Thyroid gland (tissue), 4 donors: ENCODE results near the gene CCND1. TPM values are rescaled to one million over a fixed set of nuclear protein-coding genes. Genes with fewer than 3 reads are reported as not detected.

Experiments
- DNase-seq, 2 donors: peaks; one replicate each; pipeline ENCODE4 v3.0.0-alpha.2; 2019
- H3K27ac ChIP-seq, 3 donors: fragments of 200-600 bp; sonication (generic); 1 replicate in 2 of 3; 2 replicates in 1 of 3; pipeline ENCODE4 v1.5.1; 2016 to 2019; ENCODE audit warnings: mild to moderate bottlenecking in 1 of 3, moderate library complexity in 1 of 3
- H3K27me3 ChIP-seq: fragments of 200-600 bp; sonication (generic); one replicate; pipeline ENCODE4 v1.5.1; 2019
- H3K36me3 ChIP-seq, 2 donors: fragments of 200-600 bp; sonication (generic); one replicate each; pipeline ENCODE4 v1.5.1; 2016 to 2019
- H3K4me1 ChIP-seq, 2 donors: fragments of 200-600 bp; sonication (generic); one replicate each; pipeline ENCODE4 v1.5.1; 2017 to 2019
- H3K4me3 ChIP-seq, 3 donors: fragments of 200-600 bp; sonication (generic); replicated peaks in 1 of 3; 1 replicate in 2 of 3; 2 replicates in 1 of 3; pipeline ENCODE4 v1.5.1; 2016; ENCODE audit warnings: mild to moderate bottlenecking in 1 of 3
- H3K9me3 ChIP-seq: fragments of 200-600 bp; sonication (generic); one replicate; pipeline ENCODE4 v1.5.1; 2017
- POLR2A ChIP-seq, 2 donors: fragments of 450-650 bp; IDR thresholded peaks; one replicate each; pipeline ENCODE4 v1.6.1; 2017; ENCODE audit warnings: antibody characterized with exemption in 2 of 2, mild to moderate bottlenecking in 2 of 2, moderate library complexity in 1 of 2
- WGBS, 2 donors: methylation state at CpG; one replicate each; pipeline ENCODE4 v1.1.5; 2017; 5-methylcytosine and 5-hydroxymethylcytosine counted together
- intact Hi-C: fragments of 100-400 bp; cut with DNase I; formaldehyde crosslinking; loops from one replicate; pipeline ENCODE4 v1.15.1; 2023
- total RNA-seq, 4 donors: library from RNA; depleted of rRNA; stranded (reverse); fragments of >200 nt; gene quantifications; one replicate each; pipeline ENCODE4 v1.2.3, GENCODE V29; 2016
- TF ChIP-seq, protein P1 (sequence below), 6 experiments: fragments of 200-600 bp in 3 of 6; fragments of 450-650 bp in 3 of 6; sonication (generic) in 3 of 6; IDR thresholded peaks; one replicate each; pipeline ENCODE4 v1.5.1; 2016 to 2019; ENCODE audit warnings: antibody characterized with exemption in 6 of 6, mild to moderate bottlenecking in 2 of 6, inconsistent platforms in 1 of 6, moderate library complexity in 1 of 6

Gene CCND1
- total RNA-seq, 4 donors from 2014 or later = 55.1 to 110 (median 94.6) TPM

DNA sequence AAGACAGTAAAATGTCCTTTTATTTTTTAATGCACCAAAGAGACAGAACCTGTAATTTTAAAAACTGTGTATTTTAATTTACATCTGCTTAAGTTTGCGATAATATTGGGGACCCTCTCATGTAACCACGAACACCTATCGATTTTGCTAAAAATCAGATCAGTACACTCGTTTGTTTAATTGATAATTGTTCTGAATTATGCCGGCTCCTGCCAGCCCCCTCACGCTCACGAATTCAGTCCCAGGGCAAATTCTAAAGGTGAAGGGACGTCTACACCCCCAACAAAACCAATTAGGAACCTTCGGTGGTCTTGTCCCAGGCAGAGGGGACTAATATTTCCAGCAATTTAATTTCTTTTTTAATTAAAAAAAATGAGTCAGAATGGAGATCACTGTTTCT lies 1.1 kb upstream of the CCND1 start:
- TF ChIP-seq, protein P1, sequence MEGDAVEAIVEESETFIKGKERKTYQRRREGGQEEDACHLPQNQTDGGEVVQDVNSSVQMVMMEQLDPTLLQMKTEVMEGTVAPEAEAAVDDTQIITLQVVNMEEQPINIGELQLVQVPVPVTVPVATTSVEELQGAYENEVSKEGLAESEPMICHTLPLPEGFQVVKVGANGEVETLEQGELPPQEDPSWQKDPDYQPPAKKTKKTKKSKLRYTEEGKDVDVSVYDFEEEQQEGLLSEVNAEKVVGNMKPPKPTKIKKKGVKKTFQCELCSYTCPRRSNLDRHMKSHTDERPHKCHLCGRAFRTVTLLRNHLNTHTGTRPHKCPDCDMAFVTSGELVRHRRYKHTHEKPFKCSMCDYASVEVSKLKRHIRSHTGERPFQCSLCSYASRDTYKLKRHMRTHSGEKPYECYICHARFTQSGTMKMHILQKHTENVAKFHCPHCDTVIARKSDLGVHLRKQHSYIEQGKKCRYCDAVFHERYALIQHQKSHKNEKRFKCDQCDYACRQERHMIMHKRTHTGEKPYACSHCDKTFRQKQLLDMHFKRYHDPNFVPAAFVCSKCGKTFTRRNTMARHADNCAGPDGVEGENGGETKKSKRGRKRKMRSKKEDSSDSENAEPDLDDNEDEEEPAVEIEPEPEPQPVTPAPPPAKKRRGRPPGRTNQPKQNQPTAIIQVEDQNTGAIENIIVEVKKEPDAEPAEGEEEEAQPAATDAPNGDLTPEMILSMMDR (IDR thresholded peaks at IDR 0.05) = no peak
- no peak for TF ChIP-seq POLR2A (IDR thresholded peaks at IDR 0.05)
- Histone ChIP-seq H3K27ac (peak overlapping the region in 1 of 3 donors; percentile 97), H3K36me3 (peaks cover 0 to 6% of the 10 kb centered on the region in 2 donors), H3K4me1 (peaks cover 51 to 52% of the 10 kb centered on the region in 2 donors), H3K9me3 (no peaks in the 10 kb centered on the region), H3K27me3 (no peaks in the 10 kb centered on the region), H3K4me3 (peak overlapping the region in 1 of 3 donors; percentile 85)
- 33 to 39% methylated on average over 9 of the region's 9 CpGs for WGBS, 2 donors
- intact Hi-C loops = loop anchor here (2.0 to 10.0 kb wide), 3 partner anchors 105 to 347 kb away; no protein-coding TSS in a partner anchor
- no peak for DNase-seq

DNA sequence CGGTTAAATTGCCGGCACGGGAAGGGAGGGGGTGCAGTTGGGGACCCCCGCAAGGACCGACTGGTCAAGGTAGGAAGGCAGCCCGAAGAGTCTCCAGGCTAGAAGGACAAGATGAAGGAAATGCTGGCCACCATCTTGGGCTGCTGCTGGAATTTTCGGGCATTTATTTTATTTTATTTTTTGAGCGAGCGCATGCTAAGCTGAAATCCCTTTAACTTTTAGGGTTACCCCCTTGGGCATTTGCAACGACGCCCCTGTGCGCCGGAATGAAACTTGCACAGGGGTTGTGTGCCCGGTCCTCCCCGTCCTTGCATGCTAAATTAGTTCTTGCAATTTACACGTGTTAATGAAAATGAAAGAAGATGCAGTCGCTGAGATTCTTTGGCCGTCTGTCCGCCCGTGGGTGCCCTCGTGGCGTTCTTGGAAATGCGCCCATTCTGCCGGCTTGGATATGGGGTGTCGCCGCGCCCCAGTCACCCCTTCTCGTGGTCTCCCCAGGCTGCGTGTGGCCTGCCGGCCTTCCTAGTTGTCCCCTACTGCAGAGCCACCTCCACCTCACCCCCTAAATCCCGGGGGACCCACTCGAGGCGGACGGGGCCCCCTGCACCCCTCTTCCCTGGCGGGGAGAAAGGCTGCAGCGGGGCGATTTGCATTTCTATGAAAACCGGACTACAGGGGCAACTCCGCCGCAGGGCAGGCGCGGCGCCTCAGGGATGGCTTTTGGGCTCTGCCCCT lies 529 bp upstream of the CCND1 start:
- Histone ChIP-seq H3K27me3 (no peaks in the 10 kb centered on the region), H3K4me1 (peaks cover 52 to 54% of the 10 kb centered on the region in 2 donors), H3K4me3 (peak overlapping the region in 2 of 3 donors; percentile 85 to 96), H3K27ac (peak overlapping the region in 2 of 3 donors; percentile 93 to 97), H3K9me3 (no peaks in the 10 kb centered on the region), H3K36me3 (peaks cover 0 to 9% of the 10 kb centered on the region in 2 donors)
- TF ChIP-seq, protein P1 (IDR thresholded peaks at IDR 0.05) = no peak
- no peak for TF ChIP-seq POLR2A (IDR thresholded peaks at IDR 0.05)
- intact Hi-C loops = loop anchor here (2.0 kb wide), 1 partner anchor 348 kb away; no protein-coding TSS in a partner anchor
- 6% methylated on average over 25 to 30 of the region's 43 CpGs for WGBS, 2 donors
- DNase-seq = peak; percentile 47 to 49

DNA sequence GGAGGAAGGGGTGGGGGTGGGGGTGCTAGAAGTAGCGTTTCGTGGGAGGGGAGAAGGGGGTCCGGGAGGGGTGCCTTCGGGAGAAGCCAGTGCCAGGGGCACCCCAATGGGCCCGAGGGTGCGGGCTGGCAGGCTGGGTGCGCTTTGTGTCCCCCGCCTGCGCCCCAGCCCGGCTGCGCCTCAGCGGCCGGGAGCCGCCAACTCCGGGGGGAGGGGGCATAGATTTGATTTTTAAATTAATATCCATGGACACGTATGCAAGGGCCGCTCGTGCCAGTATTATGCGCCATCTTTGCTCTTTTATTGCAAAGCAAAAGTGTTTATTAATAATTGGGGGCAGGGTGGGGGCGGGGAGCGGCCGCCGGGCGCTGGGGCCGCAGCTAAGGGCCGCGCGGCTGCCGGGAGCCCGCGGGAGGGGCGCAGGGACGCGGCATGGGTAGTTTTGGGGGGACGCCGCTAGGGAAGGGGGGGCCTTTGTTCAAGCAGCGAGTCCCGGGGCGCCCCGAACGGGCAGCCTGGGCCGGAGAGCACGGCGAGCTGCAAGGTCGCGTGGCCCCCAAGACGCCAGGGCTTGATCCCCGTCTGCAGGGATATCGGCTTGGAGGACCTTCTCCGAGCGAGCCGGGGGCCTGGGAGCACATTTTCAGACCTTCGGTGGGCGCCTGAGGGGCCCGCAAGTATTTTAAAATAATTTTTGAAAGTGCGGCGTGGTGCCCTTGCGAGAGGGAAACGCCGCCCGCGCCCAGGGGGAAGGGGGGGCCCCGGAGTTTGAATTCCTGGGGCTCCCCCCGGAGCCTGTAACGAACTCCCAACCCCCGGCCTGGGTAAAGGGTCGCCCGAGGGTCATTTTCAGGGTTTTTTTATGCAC lies 959 bp downstream of the CCND1 start:
- H3K36me3 ChIP-seq = peaks cover 0 to 9% of the 10 kb centered on the region in 2 donors
- WGBS, 2 donors = 1 to 2% methylated on average over 46 to 60 of the region's 68 CpGs
- TF ChIP-seq, protein P1 (IDR thresholded peaks at IDR 0.05) = no peak
- TF ChIP-seq POLR2A (IDR thresholded peaks at IDR 0.05) = no peak
- no peaks in the 10 kb centered on the region for H3K27me3 ChIP-seq
- H3K27ac ChIP-seq = peak overlapping the region; percentile 93 to 97 (median 96)
- peak overlapping the region; percentile 69 to 96 (median 85) for H3K4me3 ChIP-seq
- peaks cover 44 to 46% of the 10 kb centered on the region in 2 donors for H3K4me1 ChIP-seq
- DNase-seq = no peak
- intact Hi-C loops = loop anchor here (2.0 kb wide), 2 partner anchors 349 to 541 kb away; no protein-coding TSS in a partner anchor
- no peaks in the 10 kb centered on the region for H3K9me3 ChIP-seq

DNA sequence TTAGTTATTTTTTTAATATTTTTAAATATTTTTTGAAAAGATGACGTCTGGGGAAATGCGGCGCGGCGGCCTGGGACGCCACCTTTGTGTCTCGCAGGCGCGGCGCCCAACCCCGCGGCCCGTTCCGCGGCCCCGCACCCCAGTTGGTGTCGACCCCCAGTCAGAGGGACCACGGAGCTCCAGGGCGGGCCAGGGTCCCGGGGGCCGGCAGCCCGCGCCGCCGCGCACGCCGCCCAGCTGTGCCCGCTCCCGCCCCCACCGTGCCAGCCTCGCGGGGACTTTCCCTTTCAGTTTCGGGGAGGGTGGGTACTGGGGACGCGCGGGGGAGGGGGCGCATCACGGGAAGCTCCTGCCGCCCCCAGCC lies 1.6 kb downstream of the CCND1 start:
- H3K4me3 ChIP-seq = peak overlapping the region; percentile 69 to 96 (median 85)
- 3 to 5% methylated on average over 8 to 15 of the region's 40 CpGs for WGBS, 2 donors
- H3K27me3 ChIP-seq = no peaks in the 10 kb centered on the region
- no peaks in the 10 kb centered on the region for H3K9me3 ChIP-seq
- H3K4me1 ChIP-seq = peaks cover 38 to 39% of the 10 kb centered on the region in 2 donors
- peak overlapping the region; percentile 93 to 97 (median 96) for H3K27ac ChIP-seq
- DNase-seq = peak; percentile 56 to 59
- H3K36me3 ChIP-seq = peaks cover 0 to 10% of the 10 kb centered on the region in 2 donors
- intact Hi-C loops = loop anchor here (2.0 kb wide), 1 partner anchor 542 kb away; no protein-coding TSS in a partner anchor
- TF ChIP-seq, protein P1 (IDR thresholded peaks at IDR 0.05) = no peak
- peak in 1 of 2 donors; percentile 32 for TF ChIP-seq POLR2A (IDR thresholded peaks at IDR 0.05)
